WI38 (cell line): ENCODE measurements around the gene PTPN3.

Experiments used
- H3K4me3 ChIP-seq: 2 replicates; pipeline ENCODE4 v1.5.1; 2011; ENCODE audit warnings: low read depth, mild to moderate bottlenecking, control low read depth, low read length
- CTCF ChIP-seq: IDR thresholded peaks from 2 replicates; pipeline ENCODE4 v1.5.1; 2012; ENCODE audit warnings: low read depth, mild to moderate bottlenecking, control low read depth, low read length

Gene PTPN3

GRCh38 chr9:109411798-109412352 is 86.2 kb downstream of the PTPN3 start:
- H3K4me3 ChIP-seq = no peak overlapping the region
- TF ChIP-seq CTCF = peak; percentile 77

DNA sequence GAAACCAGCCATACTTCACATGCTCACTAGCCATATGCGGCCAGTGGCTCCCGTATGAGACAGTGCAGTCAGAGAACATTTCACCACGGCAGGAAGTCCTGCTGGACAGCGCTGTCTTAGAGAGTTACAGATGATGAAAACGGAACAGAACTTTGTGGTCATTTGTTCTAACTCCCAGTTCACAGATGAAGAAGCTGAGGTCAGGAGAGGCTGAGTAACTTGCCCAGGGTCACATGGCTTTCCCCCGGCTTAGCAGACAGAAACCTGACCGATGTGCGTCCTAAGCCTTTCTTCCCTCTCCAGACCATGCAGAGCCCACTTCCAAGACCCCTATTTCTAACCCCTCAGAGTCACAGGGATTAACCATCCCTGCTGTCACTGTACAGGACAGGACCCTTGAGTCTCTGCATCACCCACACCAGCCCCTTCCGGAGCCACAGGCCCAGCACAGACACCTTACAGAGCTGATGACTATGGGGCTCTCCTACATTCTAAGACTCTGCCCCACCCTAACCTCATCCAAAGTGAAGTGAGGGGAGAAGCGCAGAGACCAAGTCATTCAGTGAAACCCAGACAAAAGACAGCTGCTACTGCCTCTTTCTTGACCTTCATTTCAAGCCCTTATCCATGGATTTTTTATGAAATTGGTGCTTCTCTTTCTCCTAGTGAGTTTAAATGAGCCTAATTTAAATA is 86.9 kb downstream of the PTPN3 start:
- no peak overlapping the region for H3K4me3 ChIP-seq
- TF ChIP-seq CTCF = no peak

DNA sequence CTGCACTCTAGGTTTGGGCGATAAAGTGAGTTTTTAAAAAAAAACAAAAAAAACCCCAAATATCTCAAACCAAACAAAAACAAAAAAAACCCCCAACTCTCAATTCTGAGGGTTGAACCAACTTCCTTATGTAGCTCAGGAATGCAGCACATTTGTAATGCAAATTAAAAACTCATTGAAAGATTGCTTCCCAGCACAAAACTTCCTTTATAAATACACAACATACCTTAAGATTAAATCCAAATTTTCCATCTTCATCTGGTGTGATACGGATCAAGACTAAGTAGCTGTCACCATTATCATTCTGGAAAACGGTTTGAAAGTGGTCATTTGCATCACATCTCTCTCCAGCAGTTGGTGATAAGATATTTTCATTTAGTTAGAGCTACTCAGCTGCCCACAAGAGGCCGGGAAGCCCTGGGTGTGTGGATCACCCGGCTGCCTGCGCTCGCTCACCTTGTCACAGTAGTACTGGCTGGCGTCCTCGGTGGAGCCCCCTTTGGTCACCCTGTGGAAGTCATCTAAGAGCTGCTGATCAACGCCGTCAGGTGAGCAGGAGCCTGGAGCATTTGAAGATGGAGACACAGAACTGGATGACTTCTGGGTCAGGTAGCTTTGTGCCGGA is 88.2 kb downstream of the PTPN3 start:
- H3K4me3 ChIP-seq = no peak overlapping the region
- TF ChIP-seq CTCF = no peak

GRCh38 chr9:109408759-109409462 is 89.2 kb downstream of the PTPN3 start:
- no peak overlapping the region for H3K4me3 ChIP-seq
- no peak for TF ChIP-seq CTCF

- no peak overlapping the region for H3K4me3 ChIP-seq
- no peak for TF ChIP-seq CTCF
These were observed 94.3 kb downstream of the PTPN3 start for GRCh38 chr9:109403766-109404320.

DNA sequence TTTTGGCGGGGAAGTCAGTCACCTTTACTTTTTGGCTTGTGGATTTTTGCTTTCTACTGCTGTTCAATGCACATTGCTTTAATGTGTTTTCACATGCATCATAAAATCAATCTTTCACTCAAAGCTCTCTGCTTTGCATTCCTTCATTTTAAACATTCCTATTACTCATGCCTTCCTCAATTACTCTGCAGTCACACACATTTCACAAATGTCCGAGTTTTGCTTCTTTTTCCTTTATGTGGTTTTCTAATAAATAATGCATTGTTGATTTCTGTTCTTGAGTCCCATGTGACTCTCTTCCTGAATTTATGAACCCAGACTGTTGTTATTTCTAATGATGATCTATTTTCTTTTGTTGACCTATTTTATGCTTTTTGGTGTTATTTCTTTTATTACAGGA is 95.0 kb downstream of the PTPN3 start:
- TF ChIP-seq CTCF = no peak
- H3K4me3 ChIP-seq = no peak overlapping the region
